ENCODE measurements around the gene MYRIP. TPM values are rescaled to one million over a fixed set of nuclear protein-coding genes. Genes with fewer than 3 reads are reported as not detected.
"Not testable (repeated sequence)": the region's sequence is repeated elsewhere in the genome, so short reads cannot be mapped to it uniquely, and the experiment has no call there.

MYRIP gene
- total RNA-seq, 4 donors from 2014 or later = 1.4 to 4.4 (median 2.8) TPM

DNA sequence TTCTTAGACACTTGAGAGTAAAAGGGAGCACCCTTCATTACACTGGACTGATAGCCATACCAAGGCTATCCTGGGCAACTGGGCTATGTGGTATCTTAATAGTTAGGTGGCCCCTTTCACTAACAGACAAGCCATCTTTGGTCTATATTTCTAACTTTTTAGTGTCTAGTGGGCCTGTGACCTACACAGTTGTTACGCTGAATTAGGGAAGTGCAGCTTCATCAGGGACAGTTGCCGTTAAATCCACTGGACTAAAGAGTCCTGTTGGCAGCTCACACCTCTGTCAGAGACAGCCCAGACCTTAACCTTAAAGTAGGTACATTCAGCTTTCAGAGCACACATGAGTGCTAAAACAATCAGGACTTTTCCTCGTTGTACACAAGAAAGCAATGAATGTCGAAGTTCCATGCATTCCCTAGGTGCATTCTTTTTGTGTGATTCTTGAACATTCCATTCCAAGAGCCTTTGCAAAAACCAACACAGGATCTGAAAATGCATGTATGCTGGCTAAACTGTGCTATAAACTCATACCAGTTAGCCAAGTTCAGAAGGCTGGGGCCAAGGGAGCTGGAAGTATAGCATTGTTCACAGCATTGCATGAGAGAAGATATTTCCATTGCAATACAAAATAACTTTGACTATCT lies 269.9 kb downstream of the MYRIP start:
- Histone ChIP-seq H3K4me3 (no peak overlapping the region), H3K27me3 (no peaks in the 10 kb centered on the region), H3K9me3 (no peaks in the 10 kb centered on the region), H3K4me1 (no peaks in the 10 kb centered on the region), H3K36me3 (no peaks in the 10 kb centered on the region), H3K27ac (no peak overlapping the region)
- WGBS = 60% methylated on average over 4 of the region's 4 CpGs
- DNase-seq (ENCODE audit: low spot score in 2 of 2) = no peak
- TF ChIP-seq, protein P1, sequence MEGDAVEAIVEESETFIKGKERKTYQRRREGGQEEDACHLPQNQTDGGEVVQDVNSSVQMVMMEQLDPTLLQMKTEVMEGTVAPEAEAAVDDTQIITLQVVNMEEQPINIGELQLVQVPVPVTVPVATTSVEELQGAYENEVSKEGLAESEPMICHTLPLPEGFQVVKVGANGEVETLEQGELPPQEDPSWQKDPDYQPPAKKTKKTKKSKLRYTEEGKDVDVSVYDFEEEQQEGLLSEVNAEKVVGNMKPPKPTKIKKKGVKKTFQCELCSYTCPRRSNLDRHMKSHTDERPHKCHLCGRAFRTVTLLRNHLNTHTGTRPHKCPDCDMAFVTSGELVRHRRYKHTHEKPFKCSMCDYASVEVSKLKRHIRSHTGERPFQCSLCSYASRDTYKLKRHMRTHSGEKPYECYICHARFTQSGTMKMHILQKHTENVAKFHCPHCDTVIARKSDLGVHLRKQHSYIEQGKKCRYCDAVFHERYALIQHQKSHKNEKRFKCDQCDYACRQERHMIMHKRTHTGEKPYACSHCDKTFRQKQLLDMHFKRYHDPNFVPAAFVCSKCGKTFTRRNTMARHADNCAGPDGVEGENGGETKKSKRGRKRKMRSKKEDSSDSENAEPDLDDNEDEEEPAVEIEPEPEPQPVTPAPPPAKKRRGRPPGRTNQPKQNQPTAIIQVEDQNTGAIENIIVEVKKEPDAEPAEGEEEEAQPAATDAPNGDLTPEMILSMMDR (IDR thresholded peaks at IDR 0.05) = no peak
- TF ChIP-seq EP300 (IDR thresholded peaks at IDR 0.05) = no peak

- DNase-seq (ENCODE audit: low spot score in 2 of 2) = no peak
- Histone ChIP-seq H3K4me3 (no peak overlapping the region), H3K9me3 (no peaks in the 10 kb centered on the region), H3K27me3 (no peaks in the 10 kb centered on the region), H3K27ac (no peak overlapping the region), H3K4me1 (no peaks in the 10 kb centered on the region), H3K36me3 (no peaks in the 10 kb centered on the region)
- no peak for TF ChIP-seq POLR2AphosphoS5 (IDR thresholded peaks at IDR 0.05)
- TF ChIP-seq EP300 (IDR thresholded peaks at IDR 0.05) = no peak
- no peak for TF ChIP-seq POLR2A (IDR thresholded peaks at IDR 0.05)
- TF ChIP-seq, protein P1 (IDR thresholded peaks at IDR 0.05) = no peak
These were observed 270.4 kb downstream of the MYRIP start for GRCh38 chr3:40079847-40080240.

GRCh38 chr3:40083066-40083465 lies 273.7 kb downstream of the MYRIP start:
- Histone ChIP-seq H3K4me1 (no peaks in the 10 kb centered on the region), H3K4me3 (no peak overlapping the region), H3K9me3 (no peaks in the 10 kb centered on the region), H3K36me3 (no peaks in the 10 kb centered on the region), H3K27me3 (no peaks in the 10 kb centered on the region), H3K27ac (no peak overlapping the region)
- no peak for DNase-seq (ENCODE audit: low spot score in 2 of 2)
- TF ChIP-seq POLR2AphosphoS5 (IDR thresholded peaks at IDR 0.05) (no peak), EP300 (IDR thresholded peaks at IDR 0.05) (no peak), POLR2A (IDR thresholded peaks at IDR 0.05) (no peak)
- TF ChIP-seq, protein P1 (IDR thresholded peaks at IDR 0.05) = no peak

GRCh38 chr3:40084424-40084823 lies 275.0 kb downstream of the MYRIP start:
- not testable (repeated sequence) for H3K9me3 ChIP-seq; DNase-seq (ENCODE audit: low spot score in 2 of 2); H3K27me3 ChIP-seq; H3K4me1 ChIP-seq; H3K27ac ChIP-seq; H3K4me3 ChIP-seq; H3K36me3 ChIP-seq
- 96% methylated on average over 12 of the region's 12 CpGs for WGBS

- Histone ChIP-seq H3K27me3 (no peaks in the 10 kb centered on the region), H3K9me3 (no peaks in the 10 kb centered on the region), H3K4me1 (no peaks in the 10 kb centered on the region), H3K27ac (no peak overlapping the region), H3K36me3 (no peaks in the 10 kb centered on the region), H3K4me3 (no peak overlapping the region)
- TF ChIP-seq POLR2A (IDR thresholded peaks at IDR 0.05) (no peak), POLR2AphosphoS5 (IDR thresholded peaks at IDR 0.05) (no peak), EP300 (IDR thresholded peaks at IDR 0.05) (no peak)
- TF ChIP-seq, protein P1 (IDR thresholded peaks at IDR 0.05) = no peak
- DNase-seq (ENCODE audit: low spot score in 2 of 2) = no peak
- 40% methylated on average over 3 of the region's 7 CpGs for WGBS
These were observed 277.8 kb downstream of the MYRIP start for GRCh38 chr3:40086890-40087883.

Measured in suprapubic skin (tissue), 4 donors.